Hepatocyte (in vitro differentiated cells): Measurements from ENCODE around the gene STAP2. TPM values are rescaled to one million over a fixed set of nuclear protein-coding genes. Genes with fewer than 3 reads are reported as not detected.
A peak's percentile ranks its signal among the peaks of the same experiment; 100 is the strongest.

Source experiments
- DNase-seq: peaks from one replicate; pipeline ENCODE4 v3.0.0-alpha.2; 2016; ENCODE audit warnings: low spot score
- H2AFZ ChIP-seq: fragments of 200-600 bp; sonication (generic); 2 replicates; pipeline ENCODE4 v1.6.0; 2016; ENCODE audit warnings: antibody characterized with exemption, mild to moderate bottlenecking
- H3K27ac ChIP-seq: fragments of 200-600 bp; sonication (generic); 2 replicates; pipeline ENCODE4 v1.5.1; 2016; ENCODE audit warnings: mild to moderate bottlenecking
- H3K27me3 ChIP-seq: fragments of 200-600 bp; sonication (generic); 2 replicates; pipeline ENCODE4 v1.6.1; 2016
- H3K36me3 ChIP-seq: fragments of 200-600 bp; sonication (generic); replicated peaks from 2 replicates; pipeline ENCODE4 v1.5.1; 2016; ENCODE audit warnings: low read depth; ENCODE audit not compliant: insufficient read depth
- H3K4me1 ChIP-seq: fragments of 200-600 bp; sonication (generic); 2 replicates; pipeline ENCODE4 v1.5.1; 2016; ENCODE audit warnings: mild to moderate bottlenecking, moderate library complexity; ENCODE audit not compliant: insufficient read depth
- H3K4me2 ChIP-seq: fragments of 200-600 bp; sonication (generic); 2 replicates; pipeline ENCODE4 v1.6.0; 2016
- H3K4me3 ChIP-seq: fragments of 200-600 bp; sonication (generic); 2 replicates; pipeline ENCODE4 v1.5.1; 2016; ENCODE audit warnings: mild to moderate bottlenecking
- H3K79me2 ChIP-seq: fragments of 200-600 bp; sonication (generic); 2 replicates; pipeline ENCODE4 v1.6.0; 2017; ENCODE audit warnings: mild to moderate bottlenecking
- H3K9me2 ChIP-seq: fragments of 200-600 bp; sonication (generic); replicated peaks from 2 replicates; pipeline ENCODE4 v1.6.0; 2017; ENCODE audit warnings: mild to moderate bottlenecking; ENCODE audit not compliant: insufficient read depth
- H3K9me3 ChIP-seq: fragments of 200-600 bp; sonication (generic); 2 replicates; pipeline ENCODE4 v1.5.1; 2016; ENCODE audit warnings: low read depth, mild to moderate bottlenecking
- H4K20me1 ChIP-seq: fragments of 200-600 bp; sonication (generic); 2 replicates; pipeline ENCODE4 v1.6.0; 2016; ENCODE audit warnings: mild to moderate bottlenecking; ENCODE audit not compliant: insufficient read depth, poor library complexity, severe bottlenecking
- CTCF ChIP-seq: fragments of 200-600 bp; sonication (generic); IDR thresholded peaks from 2 replicates; pipeline ENCODE4 v1.5.1; 2016; ENCODE audit warnings: antibody characterized with exemption, mild to moderate bottlenecking; ENCODE audit not compliant: poor library complexity
- EZH2 ChIP-seq: fragments of 200-600 bp; sonication (generic); IDR thresholded peaks from 2 replicates; pipeline ENCODE4 v1.6.1; 2016; ENCODE audit warnings: antibody characterized with exemption, mild to moderate bottlenecking, borderline replicate concordance
- EZH2phosphoT487 ChIP-seq: fragments of 200-600 bp; sonication (generic); IDR thresholded peaks from one replicate; pipeline ENCODE4 v1.6.1; 2018; ENCODE audit warnings: antibody characterized with exemption, mild to moderate bottlenecking, low read depth, moderate library complexity; ENCODE audit not compliant: unreplicated experiment, severe bottlenecking
- whole genome bisulfite sequencing: methylation state at CpG from one replicate; pipeline ENCODE4 v1.1.6; 2016; ENCODE audit warnings: low lambda C conversion rate; ENCODE audit errors: missing lambda C conversion rate; 5-methylcytosine and 5-hydroxymethylcytosine counted together
- polyA plus RNA-seq: library from polyadenylated mRNA; unstranded; fragments of >200 nt; fragmentation: Nextera tagmentation; extraction: Ambion mirVana; gene quantifications from 2 replicates; pipeline ENCODE4 v1.2.1, GENCODE V29; 2016
- total RNA-seq: library from RNA; depleted of rRNA; stranded (reverse); fragments of >200 nt; gene quantifications from 2 replicates; pipeline ENCODE4 v1.2.3, GENCODE V29; 2014

The STAP2 gene
- total and polyA plus RNA-seq, 2 experiments from 2014 or later = 28.1 to 34.4 TPM

GRCh38 chr19:4346020-4346383 is 7.4 kb upstream of the STAP2 start:
- Histone ChIP-seq H3K27ac (no peak overlapping the region), H3K4me1 (peaks cover 15% of the 10 kb centered on the region), H3K4me3 (no peak overlapping the region), H3K4me2 (no peak overlapping the region), H2AFZ (no peak overlapping the region), H3K9me2 (no peaks in the 10 kb centered on the region), H3K27me3 (no peaks in the 10 kb centered on the region), H4K20me1 (no peaks in the 10 kb centered on the region), H3K79me2 (peaks cover 7% of the 10 kb centered on the region), H3K36me3 (no peaks in the 10 kb centered on the region), H3K9me3 (no peaks in the 10 kb centered on the region)
- 88% methylated on average over 6 of the region's 6 CpGs for WGBS
- TF ChIP-seq EZH2 (no peak), CTCF (no peak), EZH2phosphoT487 (no peak)
- no peak for DNase-seq

GRCh38 chr19:4345342-4346019 is 6.9 kb upstream of the STAP2 start:
- H3K27ac ChIP-seq = no peak overlapping the region

GRCh38 chr19:4343370-4344307 is 5.0 kb upstream of the STAP2 start, which contains the start of gene MPND:
TSS of gene MPND (plus strand) at chr19:4343562. CDS start at chr19:4343594, 32 bp downstream.
- no peaks in the 10 kb centered on the region for H3K36me3 ChIP-seq
- H2AFZ ChIP-seq = peak within 1 kb of the TSS; percentile 71
- peaks cover 24% of the 10 kb centered on the region for H3K4me1 ChIP-seq
- H3K79me2 ChIP-seq = peaks cover 7% of the 10 kb centered on the region
- H4K20me1 ChIP-seq = no peaks in the 10 kb centered on the region
- H3K27ac ChIP-seq = peak within 1 kb of the TSS; percentile 93
- H3K9me3 ChIP-seq = no peaks in the 10 kb centered on the region
- WGBS = 19% methylated on average over 31 of the region's 101 CpGs
- H3K27me3 ChIP-seq = no peaks in the 10 kb centered on the region
- peak; percentile 96 for DNase-seq
- no peaks in the 10 kb centered on the region for H3K9me2 ChIP-seq
- H3K4me2 ChIP-seq = peak within 1 kb of the TSS; percentile 83
- peak; percentile 6 for TF ChIP-seq CTCF
- no peak for TF ChIP-seq EZH2
- H3K4me3 ChIP-seq = peak within 1 kb of the TSS; percentile 43

More at GRCh38 chr19:4345342-4346019, 6.9 kb upstream of the STAP2 start:
- H3K27me3 ChIP-seq = no peaks in the 10 kb centered on the region
- no peak overlapping the region for H3K4me2 ChIP-seq
- peaks cover 20% of the 10 kb centered on the region for H3K4me1 ChIP-seq
- H3K36me3 ChIP-seq = no peaks in the 10 kb centered on the region
- H2AFZ ChIP-seq = no peak overlapping the region
- peak; percentile 19 for DNase-seq
- WGBS = 89% methylated on average over 15 of the region's 15 CpGs
- TF ChIP-seq CTCF (no peak), EZH2 (no peak)
- no peaks in the 10 kb centered on the region for H3K9me3 ChIP-seq
- H3K9me2 ChIP-seq = no peaks in the 10 kb centered on the region
- no peak overlapping the region for H3K4me3 ChIP-seq
- peaks cover 7% of the 10 kb centered on the region for H3K79me2 ChIP-seq
- no peaks in the 10 kb centered on the region for H4K20me1 ChIP-seq
